Measurements from ENCODE around the gene MYH13.

MYH13 gene

DNA sequence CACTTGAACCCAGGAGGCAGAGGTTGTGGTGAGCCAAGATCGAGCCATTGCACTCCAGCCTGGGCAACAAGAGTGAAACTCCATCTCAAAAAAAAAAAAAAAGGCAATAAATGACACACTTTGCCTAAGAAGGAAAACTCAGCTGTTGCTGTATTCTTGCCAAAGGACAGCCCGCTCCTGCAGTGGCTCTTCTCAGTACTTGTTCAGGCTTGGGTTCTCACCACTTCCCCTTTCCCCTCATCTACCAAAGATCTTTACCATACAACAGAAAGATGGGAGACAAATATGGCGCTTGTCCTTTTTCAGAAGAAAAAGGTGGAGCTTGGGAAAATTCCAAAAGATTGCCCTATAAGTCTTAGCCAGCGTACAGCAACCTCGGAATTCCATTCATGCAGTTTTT, 58.5 kb downstream of the MYH13 start:
- TF ChIP-seq, protein P1, sequence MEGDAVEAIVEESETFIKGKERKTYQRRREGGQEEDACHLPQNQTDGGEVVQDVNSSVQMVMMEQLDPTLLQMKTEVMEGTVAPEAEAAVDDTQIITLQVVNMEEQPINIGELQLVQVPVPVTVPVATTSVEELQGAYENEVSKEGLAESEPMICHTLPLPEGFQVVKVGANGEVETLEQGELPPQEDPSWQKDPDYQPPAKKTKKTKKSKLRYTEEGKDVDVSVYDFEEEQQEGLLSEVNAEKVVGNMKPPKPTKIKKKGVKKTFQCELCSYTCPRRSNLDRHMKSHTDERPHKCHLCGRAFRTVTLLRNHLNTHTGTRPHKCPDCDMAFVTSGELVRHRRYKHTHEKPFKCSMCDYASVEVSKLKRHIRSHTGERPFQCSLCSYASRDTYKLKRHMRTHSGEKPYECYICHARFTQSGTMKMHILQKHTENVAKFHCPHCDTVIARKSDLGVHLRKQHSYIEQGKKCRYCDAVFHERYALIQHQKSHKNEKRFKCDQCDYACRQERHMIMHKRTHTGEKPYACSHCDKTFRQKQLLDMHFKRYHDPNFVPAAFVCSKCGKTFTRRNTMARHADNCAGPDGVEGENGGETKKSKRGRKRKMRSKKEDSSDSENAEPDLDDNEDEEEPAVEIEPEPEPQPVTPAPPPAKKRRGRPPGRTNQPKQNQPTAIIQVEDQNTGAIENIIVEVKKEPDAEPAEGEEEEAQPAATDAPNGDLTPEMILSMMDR (IDR thresholded peaks at IDR 0.05; ENCODE audit: extremely low read depth, insufficient read depth, missing control alignments): no peak
- no peak for DNase-seq (ENCODE audit: low spot score)
- in situ Hi-C loops (cut with MboI; ENCODE audit: low pct_unique_long_range_greater_than_20kb, low sequenced_read_pairs, unreplicated experiment): no loop called here

DNA sequence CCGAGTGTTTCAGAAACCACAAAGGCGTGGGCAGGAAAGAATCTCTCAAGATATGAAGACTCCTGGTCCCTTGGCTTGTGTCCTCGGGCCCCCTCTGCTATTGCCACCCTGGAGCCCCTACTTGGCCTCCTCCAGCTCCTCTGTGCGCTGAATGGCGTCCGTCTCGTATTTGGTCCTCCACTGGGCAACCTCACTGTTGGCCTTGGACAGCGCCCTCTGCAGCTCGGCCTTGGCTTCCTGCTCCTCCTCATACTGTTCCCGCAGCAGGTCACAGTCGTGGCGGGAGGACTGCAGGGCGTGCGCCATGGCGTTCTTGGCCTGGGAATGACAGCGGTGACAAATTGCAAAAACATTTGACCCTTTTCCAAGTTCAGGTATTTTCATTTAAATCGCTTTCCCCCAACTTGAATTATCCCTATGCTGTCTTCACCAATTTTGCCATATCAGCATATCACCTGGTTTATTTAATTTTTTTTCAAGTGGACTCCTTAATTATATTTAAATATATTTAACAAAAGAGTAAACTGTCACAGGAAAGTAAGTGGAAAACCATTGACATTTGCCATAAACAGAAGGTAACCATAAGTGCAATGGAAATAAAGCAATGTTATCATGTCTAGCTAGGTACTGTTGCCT, 59.7 kb downstream of the MYH13 start:
- TF ChIP-seq, protein P1 (IDR thresholded peaks at IDR 0.05; ENCODE audit: extremely low read depth, insufficient read depth, missing control alignments): no peak
- in situ Hi-C loops (cut with MboI; ENCODE audit: low pct_unique_long_range_greater_than_20kb, low sequenced_read_pairs, unreplicated experiment): no loop called here
- no peak for DNase-seq (ENCODE audit: low spot score)

DNA sequence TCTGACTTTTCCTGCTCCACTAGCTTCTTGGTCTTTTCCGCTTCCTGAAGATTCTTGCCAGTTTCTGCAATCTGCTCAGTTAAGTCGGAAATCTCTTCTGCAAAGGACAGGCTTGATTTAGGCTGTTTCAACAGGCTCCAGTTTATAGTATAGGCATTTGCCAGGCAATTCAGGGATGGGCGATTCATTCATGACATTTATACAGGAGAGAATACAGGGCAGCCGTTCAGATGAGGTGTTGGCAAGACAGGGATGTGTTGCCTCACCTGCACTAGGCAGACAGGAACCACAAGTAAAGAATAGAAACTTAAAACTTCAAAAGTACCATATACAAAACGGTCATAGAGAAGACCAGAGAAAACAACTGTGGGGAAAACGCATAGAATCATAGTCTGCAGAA, 61.7 kb downstream of the MYH13 start:
- DNase-seq (ENCODE audit: low spot score): no peak
- in situ Hi-C loops (cut with MboI; ENCODE audit: low pct_unique_long_range_greater_than_20kb, low sequenced_read_pairs, unreplicated experiment): no loop called here
- TF ChIP-seq, protein P1 (IDR thresholded peaks at IDR 0.05; ENCODE audit: extremely low read depth, insufficient read depth, missing control alignments): no peak

DNA sequence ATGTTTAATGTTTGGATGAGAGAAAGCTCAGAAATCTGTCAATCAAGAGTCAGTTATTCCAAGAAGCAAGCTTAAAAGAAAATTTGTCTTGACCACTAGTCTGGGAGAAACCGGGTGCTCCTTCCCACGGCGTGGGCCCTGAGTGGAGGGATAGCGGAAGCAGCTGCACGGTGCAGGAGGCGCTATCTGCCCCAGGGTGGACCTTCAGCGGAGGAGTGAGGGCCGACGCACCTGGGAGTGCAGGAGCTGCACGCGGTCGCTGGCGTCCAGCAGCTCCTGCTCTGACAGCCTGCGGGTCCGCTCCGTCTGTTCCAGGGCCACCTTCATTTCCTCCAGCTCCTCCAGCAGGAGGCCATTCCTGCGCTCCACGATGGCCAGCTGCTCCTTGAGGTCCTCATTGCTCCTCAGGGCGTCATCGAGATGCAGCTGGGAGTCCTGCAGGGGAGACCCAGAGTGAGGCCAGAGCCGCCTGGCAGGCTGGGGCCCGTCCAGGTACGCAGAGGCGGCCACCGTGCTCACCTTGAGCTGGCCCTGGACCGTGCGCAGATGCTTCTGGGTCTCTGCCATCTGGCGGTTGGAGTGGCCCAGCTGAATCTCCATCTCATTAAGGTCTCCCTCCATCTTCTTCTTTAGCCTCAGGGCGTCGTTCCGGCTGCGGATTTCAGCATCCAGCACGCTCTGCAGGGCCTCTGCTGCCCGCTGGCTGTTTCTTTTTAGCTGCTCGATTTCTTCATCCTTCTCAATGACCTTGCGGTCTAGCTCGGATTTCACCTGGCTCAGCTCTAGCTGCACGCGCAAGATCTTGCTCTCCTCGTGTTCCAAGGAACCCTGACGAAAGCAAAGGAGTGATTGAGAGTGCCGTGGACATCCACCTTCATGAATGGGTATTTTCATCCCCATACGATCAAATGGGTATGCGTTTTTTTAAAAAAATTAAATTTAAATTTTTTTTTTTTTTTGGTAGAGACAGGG, 63.5 kb downstream of the MYH13 start:
- in situ Hi-C loops (cut with MboI; ENCODE audit: low pct_unique_long_range_greater_than_20kb, low sequenced_read_pairs, unreplicated experiment): no loop called here
- DNase-seq (ENCODE audit: low spot score): no peak

DNA sequence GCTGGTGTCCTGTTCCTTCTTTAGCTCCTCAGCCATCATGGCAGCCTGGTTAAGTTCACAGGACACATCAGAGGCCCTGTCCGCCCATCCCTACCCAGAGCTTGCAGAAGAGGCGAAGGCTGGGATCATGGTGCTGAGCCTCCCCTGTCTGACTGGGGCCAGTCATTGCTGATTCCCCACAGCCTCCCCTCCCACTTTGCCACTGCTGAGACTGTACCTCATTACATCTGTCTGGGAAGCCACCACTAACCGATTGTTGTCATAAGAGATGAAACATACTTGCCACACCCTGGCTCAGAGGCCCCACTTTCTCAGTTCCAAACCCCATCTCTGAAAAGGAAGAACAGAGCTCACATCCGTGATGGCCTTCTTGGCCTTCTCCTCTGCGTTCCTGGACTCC, 66.2 kb downstream of the MYH13 start:
- in situ Hi-C loops (cut with MboI; ENCODE audit: low pct_unique_long_range_greater_than_20kb, low sequenced_read_pairs, unreplicated experiment): no loop called here
- DNase-seq (ENCODE audit: low spot score): no peak
- TF ChIP-seq, protein P1 (IDR thresholded peaks at IDR 0.05; ENCODE audit: extremely low read depth, insufficient read depth, missing control alignments): no peak

More for the DNA sequence above, 63.5 kb downstream of the MYH13 start:
- TF ChIP-seq, protein P1 (IDR thresholded peaks at IDR 0.05; ENCODE audit: extremely low read depth, insufficient read depth, missing control alignments): no peak

DNA sequence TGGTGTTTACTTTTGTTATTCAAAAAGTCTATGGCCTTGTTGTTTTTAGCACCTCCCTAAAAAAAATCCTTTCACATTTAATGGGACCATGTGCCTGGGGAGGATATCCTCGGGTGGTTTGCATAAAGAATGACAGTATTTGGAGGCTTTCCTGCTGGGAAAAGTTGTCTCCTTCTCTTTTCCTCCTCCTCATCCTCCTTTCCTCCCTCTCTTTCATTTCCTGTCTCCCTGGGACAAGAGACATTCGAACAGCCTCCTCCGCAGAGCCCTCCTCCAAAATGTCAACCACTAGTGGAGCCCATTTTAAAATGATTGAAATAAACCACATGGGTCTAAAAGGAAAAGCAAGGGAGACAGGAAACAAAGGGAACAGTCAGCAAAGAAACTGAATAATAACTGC, 67.4 kb downstream of the MYH13 start:
- no peak for DNase-seq (ENCODE audit: low spot score)
- in situ Hi-C loops (cut with MboI; ENCODE audit: low pct_unique_long_range_greater_than_20kb, low sequenced_read_pairs, unreplicated experiment): no loop called here
- TF ChIP-seq, protein P1 (IDR thresholded peaks at IDR 0.05; ENCODE audit: extremely low read depth, insufficient read depth, missing control alignments): no peak

Data from GM13977 (cell line).